Measurements from ENCODE around the gene HAUS2. TPM values are rescaled to one million over a fixed set of nuclear protein-coding genes. Genes with fewer than 3 reads are reported as not detected.

HAUS2 gene
- total RNA-seq = 10 to 100 TPM; 16.9 to 33.2 (median 19.2) TPM

DNA sequence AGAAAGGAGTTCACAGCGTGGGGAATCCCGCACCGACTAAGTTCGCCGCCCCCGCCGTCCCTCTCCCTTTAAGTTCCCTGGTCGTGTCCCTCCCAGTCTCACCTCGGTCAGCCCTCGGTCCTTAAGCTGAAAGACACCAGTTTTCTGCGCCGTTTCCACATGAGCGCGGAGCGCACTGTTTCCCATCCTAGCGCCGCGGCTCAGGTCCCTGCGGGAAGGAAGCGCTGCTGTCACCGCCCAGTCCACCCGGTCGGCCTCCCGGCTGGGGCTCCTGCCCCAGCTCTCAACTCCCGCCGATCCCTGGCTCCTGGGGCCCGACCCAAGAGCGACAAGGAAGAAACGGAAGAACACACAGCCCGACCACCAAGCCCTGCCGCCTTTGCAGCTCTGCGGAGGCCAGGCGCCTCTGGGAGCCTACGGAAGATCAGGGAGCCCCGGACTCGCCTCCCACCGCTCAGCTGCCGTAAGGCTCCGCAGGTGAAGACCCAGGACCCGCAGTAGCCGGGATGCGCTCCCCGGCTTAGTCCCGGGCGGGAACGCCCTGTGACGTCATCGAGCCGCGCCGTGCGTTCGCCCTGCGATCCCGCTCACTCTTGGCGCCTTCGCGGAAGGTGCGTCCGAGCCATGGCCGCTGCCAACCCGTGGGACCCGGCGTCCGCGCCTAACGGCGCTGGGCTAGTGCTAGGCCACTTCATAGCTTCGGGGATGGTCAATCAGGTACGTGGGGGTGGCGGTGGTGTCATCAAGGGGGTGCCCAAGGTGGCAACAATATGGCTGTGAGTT, at the start of gene HAUS2, which contains the start of gene LRRC57:
Gene HAUS2 (plus strand): TSS at position 590 of the 783 bp plus-strand sequence. CDS start 35 bp downstream, at position 625.
Gene LRRC57 (minus strand): TSS at position 545 of the 783 bp plus-strand sequence. CDS start 359 bp downstream, at position 186.
- peak within 1 kb of the TSS; percentile 89 for H3K27ac ChIP-seq
- H3K9me3 ChIP-seq = no peaks in the 10 kb centered on the region
- peak within 1 kb of the TSS; percentile 80 for H3K4me3 ChIP-seq
- peaks cover 18% of the 10 kb centered on the region for H3K36me3 ChIP-seq
- H3K4me1 ChIP-seq = peaks cover 42% of the 10 kb centered on the region
- TF ChIP-seq POLR2A (IDR thresholded peaks at IDR 0.05) (peak in 1 of 2 donors; percentile 65), CTCF (IDR thresholded peaks at IDR 0.05) (no peak), POLR2AphosphoS5 (IDR thresholded peaks at IDR 0.05) (peak; percentile 29 to 95 (median 89)), EP300 (IDR thresholded peaks at IDR 0.05) (no peak)
- H3K27me3 ChIP-seq = no peaks in the 10 kb centered on the region
- peak; percentile 92 for DNase-seq (ENCODE audit: low spot score in 2 of 2)
- under 1% methylated on average over 37 of the region's 71 CpGs for WGBS

GRCh38 chr15:42499858-42500609, 48.6 kb upstream of the HAUS2 start:
- Histone ChIP-seq H3K9me3 (no peaks in the 10 kb centered on the region), H3K27me3 (no peaks in the 10 kb centered on the region), H3K27ac (peak overlapping the region; percentile 73), H3K4me1 (peaks cover 50% of the 10 kb centered on the region), H3K36me3 (peaks cover under 1% of the 10 kb centered on the region), H3K4me3 (no peak overlapping the region)
- DNase-seq (ENCODE audit: low spot score in 2 of 2) = no peak
- TF ChIP-seq EP300 (IDR thresholded peaks at IDR 0.05) (no peak), POLR2A (IDR thresholded peaks at IDR 0.05) (no peak), POLR2AphosphoS5 (IDR thresholded peaks at IDR 0.05) (no peak), CTCF (IDR thresholded peaks at IDR 0.05) (no peak)
- 81% methylated on average over 12 of the region's 12 CpGs for WGBS

DNA sequence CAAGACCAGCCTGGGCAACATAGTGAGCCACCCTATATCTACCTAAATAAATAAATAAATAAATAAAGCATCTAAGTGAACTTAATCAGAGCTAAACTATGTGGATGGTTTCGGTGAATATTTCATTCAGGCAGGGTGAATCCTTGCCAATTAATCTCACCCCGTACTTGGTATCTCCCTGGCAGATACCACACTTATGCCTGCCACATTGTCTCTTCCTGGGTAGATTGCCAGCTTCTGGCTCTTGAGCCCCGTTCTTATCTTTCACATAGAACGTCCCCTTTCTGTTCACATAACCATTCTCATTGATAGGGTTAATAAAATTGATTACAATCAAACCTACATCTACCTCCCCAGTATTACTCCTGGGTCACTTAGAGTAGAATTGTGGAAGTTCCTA, 46.2 kb upstream of the HAUS2 start:
- WGBS = 73% methylated on average over 4 of the region's 4 CpGs
- DNase-seq (ENCODE audit: low spot score in 2 of 2) = no peak
- no peak overlapping the region for H3K4me3 ChIP-seq
- peaks cover 11% of the 10 kb centered on the region for H3K36me3 ChIP-seq
- no peak overlapping the region for H3K27ac ChIP-seq
- TF ChIP-seq POLR2A (IDR thresholded peaks at IDR 0.05) (no peak), EP300 (IDR thresholded peaks at IDR 0.05) (no peak), CTCF (IDR thresholded peaks at IDR 0.05) (no peak), POLR2AphosphoS5 (IDR thresholded peaks at IDR 0.05) (no peak)
- peaks cover 39% of the 10 kb centered on the region for H3K4me1 ChIP-seq
- no peaks in the 10 kb centered on the region for H3K27me3 ChIP-seq
- H3K9me3 ChIP-seq = no peaks in the 10 kb centered on the region

- Histone ChIP-seq H3K4me3 (no peak overlapping the region), H3K27ac (no peak overlapping the region), H3K9me3 (no peaks in the 10 kb centered on the region), H3K4me1 (peaks cover 37% of the 10 kb centered on the region), H3K36me3 (peaks cover 11% of the 10 kb centered on the region), H3K27me3 (no peaks in the 10 kb centered on the region)
- no peak for DNase-seq (ENCODE audit: low spot score in 2 of 2)
- 82% methylated on average over 1 of the region's 1 CpG for WGBS
- TF ChIP-seq CTCF (IDR thresholded peaks at IDR 0.05) = no peak
- TF ChIP-seq POLR2AphosphoS5 (IDR thresholded peaks at IDR 0.05) = no peak
- no peak for TF ChIP-seq POLR2A (IDR thresholded peaks at IDR 0.05)
- no peak for TF ChIP-seq EP300 (IDR thresholded peaks at IDR 0.05)
Measured at GRCh38 chr15:42503825-42504224, 44.8 kb upstream of the HAUS2 start.

GRCh38 chr15:42504631-42505030, 44.0 kb upstream of the HAUS2 start:
- DNase-seq (ENCODE audit: low spot score in 2 of 2) = no peak
- TF ChIP-seq EP300 (IDR thresholded peaks at IDR 0.05) (no peak), POLR2AphosphoS5 (IDR thresholded peaks at IDR 0.05) (no peak), CTCF (IDR thresholded peaks at IDR 0.05) (no peak), POLR2A (IDR thresholded peaks at IDR 0.05) (no peak)
- no peak overlapping the region for H3K27ac ChIP-seq
- H3K4me1 ChIP-seq = peaks cover 29% of the 10 kb centered on the region
- H3K4me3 ChIP-seq = no peak overlapping the region
- no peaks in the 10 kb centered on the region for H3K9me3 ChIP-seq
- H3K27me3 ChIP-seq = no peaks in the 10 kb centered on the region
- WGBS = 74% methylated on average over 3 of the region's 3 CpGs
- peaks cover 11% of the 10 kb centered on the region for H3K36me3 ChIP-seq

All from suprapubic skin (tissue), 4 donors.